ENCODE results near the gene GSK3A. TPM values are rescaled to one million over a fixed set of nuclear protein-coding genes. Genes with fewer than 3 reads are reported as not detected.

GSK3A gene
- total and polyA plus RNA-seq, 9 of the 15 experiments (the other 6 are each of a cell fraction or from before 2014, with no cell fraction given), result 0.62 to 90.7 (median 33.3) TPM

- TF ChIP-seq BHLHE40 (IDR thresholded peaks at IDR 0.05; ENCODE audit: low read length), result peak; percentile 77
- no peak; a peak in 1 of 4 replicates for TF ChIP-seq ZMIZ1 (IDR thresholded peaks at IDR 0.05; ENCODE audit: low read depth in 2 of 2, low read length in 2 of 2)
- TF ChIP-seq GATAD2A (IDR thresholded peaks at IDR 0.05), result peak; percentile 91; the same call in 1 of the 2 replicates
- TF ChIP-seq ETS1 (conservative IDR thresholded peaks at IDR 0.05; ENCODE audit: control insufficient read depth, low read depth, low read length), result peak; percentile 39; the same call in 1 of the 2 replicates
- TF ChIP-seq GMEB1 (CRISPR knock-in tag; IDR thresholded peaks at IDR 0.05), result no peak
- TF ChIP-seq HCFC1 (IDR thresholded peaks at IDR 0.05; ENCODE audit: low read depth, low read length), result 0 out of 2 replicates have a peak, but pooled peaks have one; percentile 19
- TF ChIP-seq KLF1 (tag; IDR thresholded peaks at IDR 0.05), result peak; percentile 63
- peak; percentile 88 for TF ChIP-seq TFAP4 (CRISPR knock-in tag; IDR thresholded peaks at IDR 0.05; ENCODE audit: borderline replicate concordance)
- no peak for TF ChIP-seq CREB1 (IDR thresholded peaks at IDR 0.05)
- peak; percentile 58 for TF ChIP-seq CREB1 (CRISPR knock-in tag; IDR thresholded peaks at IDR 0.05)
- 0 out of 2 replicates have a peak, but pooled peaks have one; percentile 0 for TF ChIP-seq NBN (IDR thresholded peaks at IDR 0.05; ENCODE audit: low read depth)
- TF ChIP-seq CCNT2 (IDR thresholded peaks at IDR 0.05; ENCODE audit: borderline replicate concordance, extremely low read depth, insufficient read length, low read depth, low read length), result peak; percentile 65
- TF ChIP-seq CTCFL (IDR thresholded peaks at IDR 0.05; ENCODE audit: borderline replicate concordance, insufficient read depth, low read depth, low read length, poor library complexity, severe bottlenecking), result peak; percentile 96
Observed at GRCh38 chr19:42279902-42280814, 37.8 kb upstream of the GSK3A start (continued).
